ENCODE results near the gene ATP10B.
"Not testable (repeated sequence)": the region's sequence is repeated elsewhere in the genome, so short reads cannot be mapped to it uniquely, and the experiment has no call there.

The ATP10B gene

DNA sequence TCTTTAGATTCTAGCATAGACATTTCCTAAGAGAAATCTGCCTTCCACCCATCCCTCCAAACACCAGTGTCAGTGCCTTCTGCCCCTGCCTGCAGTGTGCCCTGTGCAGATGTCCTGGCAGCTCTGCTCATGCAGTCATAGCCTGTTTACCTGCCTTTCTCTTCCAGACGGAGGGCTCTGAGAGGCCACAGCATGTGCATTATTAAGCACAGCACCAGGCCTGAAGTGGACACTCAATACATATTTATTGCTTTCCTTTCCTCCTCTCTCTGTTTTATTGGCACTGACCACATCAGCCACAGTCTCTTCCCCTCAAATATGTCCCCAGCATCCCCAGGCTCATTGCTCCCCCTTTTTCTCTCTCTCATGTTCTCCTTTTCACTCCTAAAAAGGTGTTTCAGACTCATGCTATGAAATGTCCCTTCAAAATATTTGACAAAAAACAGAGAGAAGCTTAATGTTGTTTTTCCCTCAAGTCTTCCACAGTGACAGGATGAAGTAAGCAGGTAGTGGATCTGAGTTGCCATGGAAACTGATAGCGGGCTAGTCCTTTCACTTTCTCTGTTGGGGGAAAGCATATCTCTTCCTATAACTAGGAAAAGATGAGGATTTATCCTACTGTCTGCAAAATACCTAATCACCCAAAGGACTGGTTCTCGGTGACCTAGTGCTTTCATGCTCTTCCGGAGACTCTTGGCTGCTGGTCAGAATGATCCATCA is 100.9 kb downstream of the ATP10B start:
- TF ChIP-seq POLR2A (IDR thresholded peaks at IDR 0.05; ENCODE audit: low read length) = no peak
- TF ChIP-seq GATA1 (IDR thresholded peaks at IDR 0.05; ENCODE audit: low read depth, low read length) = no peak
- DNase-seq = no peak

- no peak for DNase-seq
- TF ChIP-seq GATA1 (IDR thresholded peaks at IDR 0.05; ENCODE audit: low read depth, low read length) = no peak
Measured at GRCh38 chr5:160749682-160750081, 102.3 kb downstream of the ATP10B start.

DNA sequence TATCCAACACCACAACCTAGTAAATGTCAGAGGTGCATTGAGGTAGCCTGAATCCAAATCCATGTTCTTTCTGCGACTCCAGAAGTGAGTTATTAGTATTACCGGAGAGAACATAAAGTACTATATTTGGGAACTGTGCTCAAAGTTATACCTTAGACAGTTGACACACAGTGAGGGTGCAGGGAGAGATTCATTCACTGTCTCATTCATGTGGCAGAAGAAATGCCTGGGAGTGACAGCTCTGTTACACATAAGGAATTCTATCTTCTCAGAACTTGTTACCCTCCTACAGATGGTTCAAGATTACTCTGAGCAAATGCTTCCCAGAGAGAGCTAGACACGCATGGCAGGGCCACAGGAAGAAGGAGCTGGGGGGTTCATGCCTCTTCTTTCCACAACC is 103.0 kb downstream of the ATP10B start:
- TF ChIP-seq POLR2A (IDR thresholded peaks at IDR 0.05; ENCODE audit: low read length) (no peak), GATA1 (IDR thresholded peaks at IDR 0.05; ENCODE audit: low read depth, low read length) (no peak)
- DNase-seq = no peak

DNA sequence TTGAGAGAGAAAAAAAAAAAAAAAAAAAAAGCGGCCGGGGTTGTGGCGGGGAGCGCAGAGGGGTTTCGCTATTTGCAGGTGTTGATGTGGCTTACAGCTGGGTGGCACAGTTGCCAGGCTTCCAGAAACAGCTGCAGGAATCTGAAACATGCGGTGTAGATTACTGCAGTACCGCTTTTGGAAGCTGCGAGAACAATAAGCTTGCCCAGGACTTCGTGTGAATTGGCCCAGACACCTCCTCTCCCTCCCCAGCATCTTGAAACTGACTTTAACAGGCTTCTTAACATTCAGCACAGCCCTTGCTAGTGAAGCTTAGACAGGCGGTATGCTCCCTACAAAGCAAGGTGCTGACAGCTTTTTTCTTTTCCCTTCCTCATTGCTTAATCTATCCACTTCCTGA is 104.0 kb downstream of the ATP10B start:
- no peak for TF ChIP-seq GATA1 (IDR thresholded peaks at IDR 0.05; ENCODE audit: low read depth, low read length)
- no peak for TF ChIP-seq POLR2A (IDR thresholded peaks at IDR 0.05; ENCODE audit: low read length)
- DNase-seq = no peak

- TF ChIP-seq GATA1 (IDR thresholded peaks at IDR 0.05; ENCODE audit: low read depth, low read length) (no peak), POLR2A (IDR thresholded peaks at IDR 0.05; ENCODE audit: low read length) (no peak)
- DNase-seq = no peak
Measured at GRCh38 chr5:160747559-160747958, 104.5 kb downstream of the ATP10B start.

DNA sequence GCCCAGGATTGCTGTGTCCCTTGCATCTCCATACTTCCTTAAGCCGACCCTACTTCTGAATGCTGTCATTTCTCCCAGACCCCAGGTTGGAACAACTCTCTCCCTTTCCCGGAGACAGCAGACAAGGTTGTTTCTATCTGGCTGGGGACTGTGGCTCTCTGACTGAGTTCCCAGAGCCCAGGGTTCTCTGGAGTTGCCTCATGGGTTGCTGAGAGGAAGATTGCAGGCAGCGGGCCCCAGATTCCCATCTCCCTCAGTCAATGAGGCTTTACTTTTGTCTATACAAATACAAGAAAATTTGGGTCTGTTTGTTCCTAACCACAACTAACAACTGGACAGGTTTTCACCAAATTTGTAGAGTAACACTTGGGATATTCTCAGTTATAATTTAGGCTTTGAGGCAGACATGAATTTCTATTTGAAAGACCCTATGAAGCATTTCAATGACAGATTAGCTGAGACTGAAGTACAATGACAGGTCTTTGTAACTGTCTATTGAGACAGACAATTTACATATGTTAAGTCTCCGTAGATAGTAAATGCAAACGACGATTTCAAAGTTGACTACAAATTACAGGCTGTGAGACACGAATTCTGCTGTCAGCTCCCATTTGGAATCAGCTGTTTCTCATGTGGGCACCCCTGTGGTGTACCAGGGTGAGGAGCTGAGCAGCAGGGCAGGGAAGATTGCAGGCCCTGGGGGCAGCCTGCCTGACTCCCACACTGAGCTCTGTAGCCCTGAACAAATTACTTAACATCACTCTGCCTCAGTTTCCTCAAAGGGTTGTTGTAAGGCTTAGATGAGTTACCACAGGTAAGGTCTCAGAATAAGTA is 107.5 kb downstream of the ATP10B start:
- TF ChIP-seq POLR2A (IDR thresholded peaks at IDR 0.05; ENCODE audit: low read length) (no peak), GATA1 (IDR thresholded peaks at IDR 0.05; ENCODE audit: low read depth, low read length) (no peak)
- no peak for DNase-seq

- no peak for DNase-seq
- TF ChIP-seq POLR2A (IDR thresholded peaks at IDR 0.05; ENCODE audit: low read length) (no peak), GATA1 (IDR thresholded peaks at IDR 0.05; ENCODE audit: low read depth, low read length) (no peak)
Measured at GRCh38 chr5:160743027-160743426, 109.0 kb downstream of the ATP10B start.

DNA sequence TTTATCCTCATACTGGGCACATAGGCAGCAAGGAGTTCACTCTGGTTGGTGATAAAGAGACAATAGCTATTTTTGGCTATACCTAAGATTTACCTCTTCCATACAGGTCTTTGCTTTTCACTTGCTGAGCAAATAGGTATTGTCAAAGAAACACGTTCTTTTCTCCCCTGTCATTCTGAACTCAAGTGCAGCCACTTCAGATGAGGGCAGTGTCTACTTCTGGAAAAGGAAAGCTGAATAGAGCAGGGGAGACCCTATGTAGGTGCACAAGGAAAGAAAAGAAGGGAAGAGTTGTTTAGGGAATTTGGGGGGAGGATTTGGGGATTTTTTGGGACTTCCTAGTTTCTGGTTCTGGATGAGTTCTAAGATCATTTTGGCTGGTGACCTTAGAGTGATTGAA is 109.6 kb downstream of the ATP10B start:
- TF ChIP-seq GATA1 (IDR thresholded peaks at IDR 0.05; ENCODE audit: low read depth, low read length) = no peak
- no peak for TF ChIP-seq POLR2A (IDR thresholded peaks at IDR 0.05; ENCODE audit: low read length)
- no peak for DNase-seq

GRCh38 chr5:160727296-160727997 is 124.6 kb downstream of the ATP10B start:
- no peak for DNase-seq
- no peak for TF ChIP-seq GATA1 (IDR thresholded peaks at IDR 0.05; ENCODE audit: low read depth, low read length)
- TF ChIP-seq POLR2A (IDR thresholded peaks at IDR 0.05; ENCODE audit: low read length) = no peak

DNA sequence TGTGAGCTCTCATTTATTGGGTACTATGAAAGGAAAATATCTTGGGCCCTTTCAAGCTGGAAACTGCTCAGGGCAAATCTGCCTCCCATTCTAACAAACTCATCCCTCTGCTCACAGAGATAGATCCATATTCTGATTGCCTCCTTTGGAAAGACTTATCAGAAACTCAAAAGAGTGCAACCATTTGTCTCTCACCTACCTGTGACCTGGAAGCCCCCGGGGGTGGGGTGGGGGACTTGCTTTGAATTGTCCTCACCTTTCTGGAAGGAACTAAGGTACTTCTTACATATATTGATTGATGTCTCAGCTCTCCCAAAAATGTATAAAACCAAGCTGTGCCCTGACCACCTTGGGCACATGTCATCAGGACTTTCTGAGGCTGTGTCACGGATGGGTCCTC is 125.3 kb downstream of the ATP10B start:
- no peak for DNase-seq
- no peak for TF ChIP-seq GATA1 (IDR thresholded peaks at IDR 0.05; ENCODE audit: low read depth, low read length)
- no peak for TF ChIP-seq POLR2A (IDR thresholded peaks at IDR 0.05; ENCODE audit: low read length)

- no peak for DNase-seq
- TF ChIP-seq GATA1 (IDR thresholded peaks at IDR 0.05; ENCODE audit: low read depth, low read length) (no peak), POLR2A (IDR thresholded peaks at IDR 0.05; ENCODE audit: low read length) (no peak)
Measured at GRCh38 chr5:160720822-160721221, 131.2 kb downstream of the ATP10B start.

DNA sequence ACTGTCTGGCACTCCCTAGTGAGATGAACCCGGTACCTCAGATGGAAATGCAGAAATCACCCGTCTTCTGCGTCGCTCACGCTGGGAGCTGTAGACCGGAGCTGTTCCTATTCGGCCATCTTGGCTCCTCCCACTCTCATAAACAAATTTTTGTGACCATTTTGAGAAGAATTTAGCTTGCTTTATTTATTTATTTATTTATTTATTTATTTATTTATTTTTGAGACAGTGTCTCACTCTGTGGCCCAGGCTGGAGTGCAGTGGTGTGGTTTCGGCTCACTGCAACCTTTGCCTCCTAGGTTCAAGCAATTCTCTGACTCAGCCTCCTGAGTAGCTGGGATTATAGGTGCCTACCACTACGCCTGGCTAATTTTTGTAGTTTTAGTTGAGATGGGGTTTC is 136.5 kb downstream of the ATP10B start:
- not testable (repeated sequence) for DNase-seq

DNA sequence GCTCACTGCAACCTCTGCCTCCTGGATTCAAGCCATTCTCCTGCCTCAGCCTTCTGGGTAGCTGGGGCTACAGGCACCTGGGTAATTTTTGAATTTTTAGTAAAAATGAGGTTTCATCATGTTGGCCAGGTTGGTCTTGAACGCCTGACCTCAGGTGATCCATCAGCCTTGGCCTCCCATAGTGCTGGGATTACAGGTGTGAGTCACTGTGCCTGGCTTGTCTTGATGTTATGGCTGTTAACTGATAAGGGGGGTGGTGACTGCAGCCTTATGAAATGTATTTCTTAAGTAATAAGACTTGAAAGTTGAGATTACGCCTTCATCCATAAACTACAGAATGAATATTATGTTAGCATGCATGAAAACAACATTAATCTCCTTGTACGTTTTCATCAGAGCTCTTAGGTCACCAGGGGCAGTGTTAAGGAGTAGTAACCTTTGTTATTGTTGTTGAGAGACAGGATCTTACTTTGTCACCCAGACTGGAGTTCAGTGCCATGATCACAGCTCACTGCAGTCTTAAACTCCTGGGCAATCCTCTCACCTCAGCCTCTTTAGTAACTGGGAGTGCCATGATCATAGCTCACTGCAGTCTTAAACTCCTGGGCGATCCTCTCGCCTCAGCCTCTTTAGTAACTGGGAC is 148.3 kb downstream of the ATP10B start:
- no peak for TF ChIP-seq GATA1 (IDR thresholded peaks at IDR 0.05; ENCODE audit: low read depth, low read length)
- TF ChIP-seq POLR2A (IDR thresholded peaks at IDR 0.05; ENCODE audit: low read length) = no peak
- no peak for DNase-seq

DNA sequence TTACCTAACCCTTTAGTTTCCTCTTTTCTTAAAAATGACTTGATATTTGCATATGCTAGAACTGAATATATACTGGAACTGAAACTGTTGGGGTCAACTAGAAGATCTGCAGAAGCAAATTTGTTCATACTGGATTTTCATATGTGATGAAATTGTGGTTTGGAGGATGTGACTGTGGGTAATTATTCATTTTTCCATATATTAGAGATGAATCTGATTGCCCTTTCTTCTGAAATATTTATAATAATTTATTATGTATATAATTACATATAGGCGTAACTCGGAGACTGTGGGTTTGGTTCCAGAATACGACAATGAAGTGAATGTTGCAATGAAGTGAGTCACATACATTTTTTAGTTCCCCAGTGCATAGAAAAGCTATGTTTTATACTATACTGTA is 149.1 kb downstream of the ATP10B start:
- TF ChIP-seq GATA1 (IDR thresholded peaks at IDR 0.05; ENCODE audit: low read depth, low read length) (no peak), POLR2A (IDR thresholded peaks at IDR 0.05; ENCODE audit: low read length) (no peak)
- DNase-seq = no peak

All from erythroblast (primary cell).